ENCODE measurements around the gene SCN1A. TPM values are rescaled to one million over a fixed set of nuclear protein-coding genes. Genes with fewer than 3 reads are reported as not detected.

SCN1A gene
- total and polyA plus RNA-seq, 10 of the 15 experiments (the other 5 are each of a cell fraction or from before 2014, with no cell fraction given), result not detected

- Histone ChIP-seq H2AFZ (ENCODE audit: control insufficient read depth, low read depth, low read length) (no peak overlapping the region), H3K9ac (ENCODE audit: control insufficient read depth, insufficient read depth, low read length) (no peak overlapping the region), H3K79me2 (ENCODE audit: control insufficient read depth, insufficient read depth, low read length) (no peaks in the 10 kb centered on the region), H3K27ac (ENCODE audit: control insufficient read depth, insufficient read depth) (no peak overlapping the region), H3K4me2 (ENCODE audit: control insufficient read depth, insufficient read depth) (no peak overlapping the region), H3K36me3 (ENCODE audit: control insufficient read depth in 2 of 2, insufficient read depth in 2 of 2, low read length in 1 of 2) (no peaks in the 10 kb centered on the region), H3K9me3 (replicated peaks; ENCODE audit: control insufficient read depth, insufficient read depth, low read length) (no peaks in the 10 kb centered on the region), H3K27me3 (replicated peaks in 1 of 2; ENCODE audit: control insufficient read depth in 2 of 2, insufficient read depth in 2 of 2, low read length in 1 of 2) (no peaks in the 10 kb centered on the region), H3K4me1 (ENCODE audit: control insufficient read depth, insufficient read depth, low read length) (no peaks in the 10 kb centered on the region), H4K20me1 (ENCODE audit: control insufficient read depth, insufficient read depth) (no peaks in the 10 kb centered on the region), H3K4me3 (no peak overlapping the region)
- BruUV-seq (replicated peaks), result no TSS peak
- ChIA-PET CTCF (interaction anchor here (1.1 to 1.3 kb wide), 2 partner anchors 27 to 40 kb away, joined by 3 read pairs; partner anchors contain the start of gene SCN1A), SMC1A (ENCODE audit: uncharacterized antibody, unreplicated experiment) (no interaction called here), POLR2A (no interaction called here), RAD21 (ENCODE audit: unreplicated experiment) (no interaction called here)
- 0% methylated on average over 3 of the region's 3 CpGs for WGBS (ENCODE audit: insufficient coverage, insufficient replicate concordance, low lambda C conversion rate, missing lambda C conversion rate)
- ATAC-seq, result no peak
- FAIRE-seq, result no peak
- intact Hi-C loops (cut with micrococcal nuclease; ENCODE audit: unreplicated experiment) (no loop called here), in situ Hi-C loops (cut with MboI) (no loop called here)
- no peak for DNase-seq (ENCODE audit: low read depth, low spot score)
- TF ChIP-seq, protein P1, sequence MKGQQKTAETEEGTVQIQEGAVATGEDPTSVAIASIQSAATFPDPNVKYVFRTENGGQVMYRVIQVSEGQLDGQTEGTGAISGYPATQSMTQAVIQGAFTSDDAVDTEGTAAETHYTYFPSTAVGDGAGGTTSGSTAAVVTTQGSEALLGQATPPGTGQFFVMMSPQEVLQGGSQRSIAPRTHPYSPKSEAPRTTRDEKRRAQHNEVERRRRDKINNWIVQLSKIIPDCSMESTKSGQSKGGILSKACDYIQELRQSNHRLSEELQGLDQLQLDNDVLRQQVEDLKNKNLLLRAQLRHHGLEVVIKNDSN (IDR thresholded peaks at IDR 0.05; ENCODE audit: borderline replicate concordance, extremely low read length, insufficient read depth, low read depth, low read length), result no peak
These were observed 27.0 kb upstream of the SCN1A start for GRCh38 chr2:166154685-166155338.

GRCh38 chr2:166152064-166152463 lies 24.2 kb upstream of the SCN1A start:
- RAD21 ChIA-PET (ENCODE audit: unreplicated experiment), result no interaction called here
- Histone ChIP-seq H3K4me2 (ENCODE audit: control insufficient read depth, insufficient read depth) (no peak overlapping the region), H2AFZ (ENCODE audit: control insufficient read depth, low read depth, low read length) (no peak overlapping the region), H3K36me3 (ENCODE audit: control insufficient read depth in 2 of 2, insufficient read depth in 2 of 2, low read length in 1 of 2) (no peaks in the 10 kb centered on the region), H3K9ac (ENCODE audit: control insufficient read depth, insufficient read depth, low read length) (no peak overlapping the region), H4K20me1 (ENCODE audit: control insufficient read depth, insufficient read depth) (no peaks in the 10 kb centered on the region), H3K79me2 (ENCODE audit: control insufficient read depth, insufficient read depth, low read length) (no peaks in the 10 kb centered on the region), H3K9me3 (replicated peaks; ENCODE audit: control insufficient read depth, insufficient read depth, low read length) (no peaks in the 10 kb centered on the region), H3K27ac (ENCODE audit: control insufficient read depth, insufficient read depth) (no peak overlapping the region), H3K4me3 (no peak overlapping the region), H3K27me3 (replicated peaks in 1 of 2; ENCODE audit: control insufficient read depth in 2 of 2, insufficient read depth in 2 of 2, low read length in 1 of 2) (no peaks in the 10 kb centered on the region), H3K4me1 (ENCODE audit: control insufficient read depth, insufficient read depth, low read length) (no peaks in the 10 kb centered on the region)
- CTCF ChIA-PET, result no interaction called here
- intact Hi-C loops (cut with micrococcal nuclease; ENCODE audit: unreplicated experiment) (no loop called here), in situ Hi-C loops (cut with MboI) (no loop called here)
- no TSS peak for BruUV-seq (replicated peaks)
- ATAC-seq, result no peak
- SMC1A ChIA-PET (ENCODE audit: uncharacterized antibody, unreplicated experiment), result no interaction called here
- POLR2A ChIA-PET, result interaction anchor here (0.7 kb wide), 1 partner anchor 1612 kb away, joined by 3 read pairs; no protein-coding TSS in a partner anchor
- no peak for DNase-seq (ENCODE audit: low read depth, low spot score)
- FAIRE-seq, result no peak
- TF ChIP-seq BACH1 (IDR thresholded peaks at IDR 0.05; ENCODE audit: borderline replicate concordance) (no peak), NR2C1 (IDR thresholded peaks at IDR 0.05) (no peak), E2F4 (IDR thresholded peaks at IDR 0.05; ENCODE audit: low read depth, low read length) (no peak), NRF1 (conservative IDR thresholded peaks at IDR 0.05; ENCODE audit: low read depth, low read length) (no peak), TCF7 (IDR thresholded peaks at IDR 0.05; ENCODE audit: borderline replicate concordance) (no peak), FOS (IDR thresholded peaks at IDR 0.05; ENCODE audit: borderline replicate concordance, extremely low read depth, insufficient read length) (no peak), ZZZ3 (IDR thresholded peaks at IDR 0.05; ENCODE audit: control insufficient read depth, insufficient read length, low read depth) (no peak), ZNF217 (IDR thresholded peaks at IDR 0.05) (no peak), HDGF (IDR thresholded peaks at IDR 0.05) (no peak), CHD4 (IDR thresholded peaks at IDR 0.05) (no peak), PBX3 (IDR thresholded peaks at IDR 0.05; ENCODE audit: insufficient replicate concordance, low read depth, low read length) (no peak)
- TF ChIP-seq, protein P2, sequence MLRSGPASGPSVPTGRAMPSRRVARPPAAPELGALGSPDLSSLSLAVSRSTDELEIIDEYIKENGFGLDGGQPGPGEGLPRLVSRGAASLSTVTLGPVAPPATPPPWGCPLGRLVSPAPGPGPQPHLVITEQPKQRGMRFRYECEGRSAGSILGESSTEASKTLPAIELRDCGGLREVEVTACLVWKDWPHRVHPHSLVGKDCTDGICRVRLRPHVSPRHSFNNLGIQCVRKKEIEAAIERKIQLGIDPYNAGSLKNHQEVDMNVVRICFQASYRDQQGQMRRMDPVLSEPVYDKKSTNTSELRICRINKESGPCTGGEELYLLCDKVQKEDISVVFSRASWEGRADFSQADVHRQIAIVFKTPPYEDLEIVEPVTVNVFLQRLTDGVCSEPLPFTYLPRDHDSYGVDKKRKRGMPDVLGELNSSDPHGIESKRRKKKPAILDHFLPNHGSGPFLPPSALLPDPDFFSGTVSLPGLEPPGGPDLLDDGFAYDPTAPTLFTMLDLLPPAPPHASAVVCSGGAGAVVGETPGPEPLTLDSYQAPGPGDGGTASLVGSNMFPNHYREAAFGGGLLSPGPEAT (IDR thresholded peaks at IDR 0.05; ENCODE audit: low read depth), result no peak

All from GM12878 (cell line).